Activated T-cell treated with anti-CD3 and anti-CD28 coated beads, Interleukin-2, amount 50 U/mL, for 72 hours (primary cell): ENCODE data around the gene FHAD1. TPM values are rescaled to one million over a fixed set of nuclear protein-coding genes. Genes with fewer than 3 reads are reported as not detected.

Experiments used
- ATAC-seq, 2 donors: fragments of 150-1000 bp; cut with Tn5 transposase; replicated peaks in 1 of 2; 2 replicates each; pipeline ENCODE4 v1.10.0; 2021; ENCODE audit warnings: moderate library complexity in 2 of 2, mild to moderate bottlenecking in 1 of 2
- DNase-seq, 2 donors: peaks; one replicate each; pipeline ENCODE4 v3.0.0; 2021 to 2022; ENCODE audit warnings: mixed read lengths in 1 of 2
- H3K27ac Mint-ChIP-seq: one replicate; pipeline ENCODE4 v1.8.0; 2022; ENCODE audit warnings: mild to moderate bottlenecking, moderate library complexity, mixed read lengths
- H3K27me3 Mint-ChIP-seq: one replicate; pipeline ENCODE4 v1.8.0; 2022; ENCODE audit warnings: low read depth, mixed read lengths
- H3K36me3 Mint-ChIP-seq, 2 donors: one replicate each; pipeline ENCODE4 v1.8.0; 2022; ENCODE audit warnings: mixed read lengths in 2 of 2, mild to moderate bottlenecking in 1 of 2; ENCODE audit not compliant: insufficient read depth in 2 of 2
- H3K4me1 Mint-ChIP-seq: one replicate; pipeline ENCODE4 v1.8.0; 2022; ENCODE audit warnings: low read depth, mixed read lengths
- H3K4me3 Mint-ChIP-seq, 2 donors: one replicate each; pipeline ENCODE4 v1.8.0; 2022; ENCODE audit warnings: mild to moderate bottlenecking in 2 of 2, mixed read lengths in 2 of 2, moderate library complexity in 2 of 2
- H3K9me3 Mint-ChIP-seq, 2 donors: one replicate each; pipeline ENCODE4 v1.8.0; 2022; ENCODE audit warnings: mixed read lengths in 2 of 2
- total RNA-seq, 2 donors: library from RNA; stranded (reverse); gene quantifications; one replicate each; pipeline ENCODE4 v1.2.3, GENCODE V29; 2022

Gene FHAD1
- total RNA-seq, 2 donors from 2014 or later, result 0.49 TPM; not detected in 1

- H3K4me1 Mint-ChIP-seq, result peaks cover 8% of the 10 kb centered on the region
- H3K9me3 Mint-ChIP-seq, result no peaks in the 10 kb centered on the region
- peaks cover 48% of the 10 kb centered on the region for H3K27me3 Mint-ChIP-seq
- no peaks in the 10 kb centered on the region for H3K36me3 Mint-ChIP-seq
- ATAC-seq (no peak), DNase-seq (no peak)
- H3K27ac Mint-ChIP-seq, result no peak overlapping the region
- no peak overlapping the region for H3K4me3 Mint-ChIP-seq
Observed at GRCh38 chr1:15326691-15327588, 79.9 kb downstream of the FHAD1 start.

DNA sequence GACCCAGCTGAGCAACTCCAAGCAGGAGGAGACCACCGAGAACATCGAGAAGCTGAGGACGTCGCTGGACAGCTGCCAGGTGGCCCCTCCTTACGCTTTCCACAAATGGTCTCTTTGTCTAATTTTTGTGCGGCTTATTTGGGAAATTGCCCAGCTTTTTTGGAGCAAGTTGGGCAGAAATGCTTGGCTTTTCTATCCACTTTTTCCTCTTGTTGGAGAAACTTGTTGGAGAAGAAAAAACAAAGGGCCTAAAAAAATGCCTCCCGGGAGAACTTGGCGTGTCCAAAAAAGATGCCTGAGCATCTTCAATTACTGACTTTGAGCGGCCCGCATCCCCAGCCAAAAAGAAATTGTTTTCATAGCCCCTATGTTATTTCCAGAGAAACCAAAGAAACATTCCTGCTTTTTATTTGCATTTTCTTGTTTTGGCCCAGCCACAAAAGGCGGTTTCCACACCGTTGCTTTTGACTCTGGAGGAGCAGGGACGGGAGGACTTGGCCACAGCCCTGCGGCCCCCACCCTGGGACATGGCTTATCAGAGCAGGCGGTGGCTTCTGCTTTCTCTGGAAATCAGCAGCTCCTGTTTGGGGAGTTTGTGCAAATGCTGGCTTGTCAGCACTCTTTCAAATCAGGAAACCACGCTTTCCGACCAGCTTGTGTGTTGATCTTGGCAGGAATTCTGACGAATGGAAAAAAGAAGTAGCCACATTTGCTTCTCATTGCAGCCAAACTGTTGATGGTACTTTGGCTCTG lies 81.5 kb downstream of the FHAD1 start:
- Mint-ChIP-seq H3K9me3 (no peaks in the 10 kb centered on the region), H3K27ac (no peak overlapping the region), H3K36me3 (no peaks in the 10 kb centered on the region), H3K4me1 (peaks cover 8% of the 10 kb centered on the region), H3K27me3 (peaks cover 51% of the 10 kb centered on the region), H3K4me3 (no peak overlapping the region)
- DNase-seq (no peak), ATAC-seq (no peak)

DNA sequence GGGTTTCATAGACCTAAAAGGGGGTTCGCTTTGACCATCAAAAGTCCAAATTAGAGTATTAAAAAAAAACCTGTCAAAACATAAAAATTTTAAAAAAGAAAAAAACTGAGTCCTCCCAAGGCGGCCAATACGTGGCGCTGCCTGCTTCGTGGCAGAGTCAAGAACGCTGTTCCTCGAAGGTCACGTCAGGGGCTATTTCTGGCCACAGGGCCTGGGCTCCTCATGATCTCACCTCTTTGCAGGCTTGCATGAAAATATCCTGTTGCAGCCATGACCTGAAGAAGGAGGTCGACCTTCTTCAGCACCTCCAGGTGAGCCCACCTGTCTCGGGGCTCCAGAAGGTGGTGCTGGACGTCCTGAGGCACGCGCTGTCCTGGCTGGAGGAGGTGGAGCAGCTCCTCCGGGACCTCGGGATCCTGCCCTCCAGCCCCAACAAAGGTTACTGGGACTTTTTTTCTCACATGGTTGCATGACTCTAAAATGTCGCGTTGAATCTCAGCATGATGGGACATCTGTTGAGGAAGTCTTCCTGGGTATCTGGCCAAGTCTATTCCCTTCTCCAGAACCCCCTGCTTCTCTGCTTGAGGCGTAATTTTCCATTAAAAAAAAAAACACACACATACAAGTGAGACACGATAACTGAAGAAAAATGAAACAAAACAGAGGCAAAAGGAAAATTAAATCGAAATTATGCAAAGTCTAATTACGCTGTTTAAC lies 82.2 kb downstream of the FHAD1 start:
- DNase-seq, result no peak
- Mint-ChIP-seq H3K4me1 (peaks cover 8% of the 10 kb centered on the region), H3K27me3 (peaks cover 47% of the 10 kb centered on the region), H3K36me3 (no peaks in the 10 kb centered on the region), H3K9me3 (no peaks in the 10 kb centered on the region), H3K27ac (no peak overlapping the region), H3K4me3 (no peak overlapping the region)
- no peak for ATAC-seq

GRCh38 chr1:15330028-15330427 lies 83.0 kb downstream of the FHAD1 start:
- Mint-ChIP-seq H3K4me3 (no peak overlapping the region), H3K27me3 (peaks cover 39% of the 10 kb centered on the region), H3K27ac (no peak overlapping the region), H3K4me1 (peaks cover 8% of the 10 kb centered on the region), H3K36me3 (no peaks in the 10 kb centered on the region), H3K9me3 (no peaks in the 10 kb centered on the region)
- no peak for DNase-seq
- ATAC-seq, result no peak

- Mint-ChIP-seq H3K4me1 (peaks cover 8% of the 10 kb centered on the region), H3K9me3 (no peaks in the 10 kb centered on the region), H3K4me3 (no peak overlapping the region), H3K36me3 (no peaks in the 10 kb centered on the region), H3K27me3 (peaks cover 45% of the 10 kb centered on the region), H3K27ac (no peak overlapping the region)
- no peak for ATAC-seq
- no peak for DNase-seq
Observed at GRCh38 chr1:15331180-15331579, 84.2 kb downstream of the FHAD1 start.

GRCh38 chr1:15331734-15332133 lies 84.7 kb downstream of the FHAD1 start:
- DNase-seq (no peak), ATAC-seq (no peak)
- peaks cover 51% of the 10 kb centered on the region for H3K27me3 Mint-ChIP-seq
- H3K4me3 Mint-ChIP-seq, result no peak overlapping the region
- no peaks in the 10 kb centered on the region for H3K9me3 Mint-ChIP-seq
- no peak overlapping the region for H3K27ac Mint-ChIP-seq
- peaks cover 8% of the 10 kb centered on the region for H3K4me1 Mint-ChIP-seq
- no peaks in the 10 kb centered on the region for H3K36me3 Mint-ChIP-seq

DNA sequence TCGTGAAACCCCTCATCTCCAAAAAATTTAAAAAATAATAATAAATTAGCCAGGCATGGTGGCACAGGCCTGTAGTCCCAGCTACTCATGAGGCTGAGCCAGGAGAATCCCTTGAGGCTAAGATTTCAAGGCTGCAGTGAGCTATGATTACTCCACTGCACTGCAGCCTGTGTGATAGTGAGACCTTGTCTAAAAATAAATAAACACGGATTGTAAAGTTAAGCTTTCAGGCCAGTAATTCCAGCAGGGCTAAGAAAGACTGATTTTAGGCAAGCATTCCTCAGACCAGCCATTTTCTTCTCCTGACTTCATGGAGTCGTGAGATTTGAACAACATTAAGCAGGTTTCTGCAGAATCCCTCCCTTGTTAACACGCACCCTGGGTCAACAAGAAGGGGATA lies 85.5 kb downstream of the FHAD1 start:
- DNase-seq, result no peak
- H3K4me3 Mint-ChIP-seq, result no peak overlapping the region
- H3K4me1 Mint-ChIP-seq, result peaks cover 8% of the 10 kb centered on the region
- H3K27ac Mint-ChIP-seq, result no peak overlapping the region
- peaks cover 55% of the 10 kb centered on the region for H3K27me3 Mint-ChIP-seq
- no peaks in the 10 kb centered on the region for H3K9me3 Mint-ChIP-seq
- no peaks in the 10 kb centered on the region for H3K36me3 Mint-ChIP-seq
- no peak for ATAC-seq

- Mint-ChIP-seq H3K36me3 (no peaks in the 10 kb centered on the region), H3K9me3 (no peaks in the 10 kb centered on the region), H3K4me1 (peaks cover 8% of the 10 kb centered on the region), H3K4me3 (no peak overlapping the region), H3K27ac (no peak overlapping the region), H3K27me3 (peaks cover 60% of the 10 kb centered on the region)
- ATAC-seq (no peak), DNase-seq (no peak)
Observed at GRCh38 chr1:15332952-15333715, 86.1 kb downstream of the FHAD1 start.

- Mint-ChIP-seq H3K4me1 (no peaks in the 10 kb centered on the region), H3K27ac (no peak overlapping the region), H3K27me3 (peaks cover 48% of the 10 kb centered on the region), H3K4me3 (no peak overlapping the region), H3K36me3 (no peaks in the 10 kb centered on the region), H3K9me3 (no peaks in the 10 kb centered on the region)
- ATAC-seq (no peak), DNase-seq (no peak)
Observed at GRCh38 chr1:15334995-15335394, 88.0 kb downstream of the FHAD1 start.

- DNase-seq (no peak), ATAC-seq (no peak)
- no peak overlapping the region for H3K4me3 Mint-ChIP-seq
- no peaks in the 10 kb centered on the region for H3K36me3 Mint-ChIP-seq
- H3K27me3 Mint-ChIP-seq, result peaks cover 39% of the 10 kb centered on the region
- no peaks in the 10 kb centered on the region for H3K9me3 Mint-ChIP-seq
- no peak overlapping the region for H3K27ac Mint-ChIP-seq
- peaks cover 5% of the 10 kb centered on the region for H3K4me1 Mint-ChIP-seq
Observed at GRCh38 chr1:15336866-15337265, 89.8 kb downstream of the FHAD1 start.

GRCh38 chr1:15337656-15338402 lies 90.8 kb downstream of the FHAD1 start:
- no peak overlapping the region for H3K27ac Mint-ChIP-seq
- DNase-seq (no peak), ATAC-seq (no peak)
- no peaks in the 10 kb centered on the region for H3K9me3 Mint-ChIP-seq
- no peak overlapping the region for H3K4me3 Mint-ChIP-seq
- H3K27me3 Mint-ChIP-seq, result peaks cover 41% of the 10 kb centered on the region
- H3K36me3 Mint-ChIP-seq, result no peaks in the 10 kb centered on the region
- H3K4me1 Mint-ChIP-seq, result peaks cover 7% of the 10 kb centered on the region

GRCh38 chr1:15339570-15339969 lies 92.5 kb downstream of the FHAD1 start:
- H3K36me3 Mint-ChIP-seq, result no peaks in the 10 kb centered on the region
- DNase-seq (no peak), ATAC-seq (no peak)
- peaks cover 58% of the 10 kb centered on the region for H3K27me3 Mint-ChIP-seq
- H3K4me1 Mint-ChIP-seq, result peaks cover 20% of the 10 kb centered on the region
- no peak overlapping the region for H3K4me3 Mint-ChIP-seq
- no peaks in the 10 kb centered on the region for H3K9me3 Mint-ChIP-seq
- H3K27ac Mint-ChIP-seq, result no peak overlapping the region
